A673 (cell line): Measurements from ENCODE around the gene ARL14. TPM values are rescaled to one million over a fixed set of nuclear protein-coding genes. Genes with fewer than 3 reads are reported as not detected.

Source experiments
- BruUV-seq: library from RNA; stranded (reverse); fragments of 400-500 nt; replicated peaks from 2 replicates; lab custom pipeline; 2021; lab: Mats Ljungman, UMichigan
- CTCF ChIA-PET: fragments of 300-600 bp; sonication (Branson Sonifier 250); formaldehyde crosslinking; loops from one replicate; lab custom pipeline; 2022; ENCODE audit warnings: antibody characterized with exemption; lab: Charles Lee
- POLR2A ChIA-PET: fragments of 300-600 bp; sonication (Branson Sonifier 250); formaldehyde crosslinking; loops from one replicate; lab custom pipeline; 2022; ENCODE audit warnings: antibody characterized with exemption; ENCODE audit not compliant: low non-redundant PET; lab: Charles Lee
- DNase-seq: peaks from one replicate; pipeline ENCODE4 v3.0.0-alpha.2; 2015; ENCODE audit warnings: low spot score
- H3K27ac ChIP-seq: fragments of 200-600 bp; sonication (generic); 2 replicates; pipeline ENCODE4 v1.5.1; 2016; ENCODE audit warnings: mixed run types, low read depth, mild to moderate bottlenecking, mixed read lengths, antibody characterized with exemption, low read length; ENCODE audit not compliant: poor library complexity, severe bottlenecking
- H3K27me3 ChIP-seq: fragments of 200-600 bp; sonication (generic); replicated peaks from 2 replicates; pipeline ENCODE4 v1.6.1; 2017; ENCODE audit warnings: mixed run types, low read depth, mild to moderate bottlenecking, mixed read lengths, antibody characterized with exemption, low read length; ENCODE audit not compliant: insufficient read depth, poor library complexity
- H3K36me3 ChIP-seq: fragments of 200-600 bp; sonication (generic); 2 replicates; pipeline ENCODE4 v1.6.1; 2016; ENCODE audit warnings: mixed run types, mild to moderate bottlenecking, mixed read lengths, antibody characterized with exemption, low read length; ENCODE audit not compliant: insufficient read depth, poor library complexity, severe bottlenecking
- H3K4me1 ChIP-seq: fragments of 200-600 bp; sonication (generic); 2 replicates; pipeline ENCODE4 v1.6.1; 2017; ENCODE audit warnings: mixed run types, mild to moderate bottlenecking, mixed read lengths, antibody characterized with exemption, low read length; ENCODE audit not compliant: insufficient read depth, poor library complexity, severe bottlenecking
- H3K4me3 ChIP-seq: fragments of 200-600 bp; sonication (generic); 2 replicates; pipeline ENCODE4 v1.5.1; 2016; ENCODE audit warnings: low read depth, mixed run types, mild to moderate bottlenecking, mixed read lengths, low read length; ENCODE audit not compliant: poor library complexity, severe bottlenecking
- H3K9me3 ChIP-seq: fragments of 200-600 bp; sonication (generic); 2 replicates; pipeline ENCODE4 v1.6.1; 2016; ENCODE audit warnings: mixed run types, low read depth, mild to moderate bottlenecking, mixed read lengths, antibody characterized with exemption, low read length; ENCODE audit not compliant: poor library complexity, severe bottlenecking
- EZH2 ChIP-seq: fragments of 200-600 bp; sonication (generic); IDR thresholded peaks from 2 replicates; pipeline ENCODE4 v1.6.1; 2017; ENCODE audit warnings: borderline replicate concordance, low read depth, mild to moderate bottlenecking, mixed read lengths, antibody characterized with exemption, low read length; ENCODE audit not compliant: poor library complexity, severe bottlenecking
- intact Hi-C: fragments of 100-400 bp; cut with micrococcal nuclease; formaldehyde crosslinking; loops from one replicate; pipeline ENCODE4 v1.10.0; 2022; ENCODE audit not compliant: unreplicated experiment
- total RNA-seq: library from RNA; stranded (reverse); gene quantifications from 2 replicates; pipeline ENCODE4 v1.2.3, GENCODE V29; 2021
- TF ChIP-seq, protein P1 (sequence below): fragments of 300-800, 200-600 bp; sonication (generic); conservative IDR thresholded peaks from 2 replicates; pipeline ENCODE4 v1.5.1; 2017; ENCODE audit warnings: low read depth, mild to moderate bottlenecking, antibody characterized with exemption, low read length, moderate library complexity, mixed read lengths

The ARL14 gene
- total RNA-seq, 1 experiment from 2014 or later = not detected

DNA sequence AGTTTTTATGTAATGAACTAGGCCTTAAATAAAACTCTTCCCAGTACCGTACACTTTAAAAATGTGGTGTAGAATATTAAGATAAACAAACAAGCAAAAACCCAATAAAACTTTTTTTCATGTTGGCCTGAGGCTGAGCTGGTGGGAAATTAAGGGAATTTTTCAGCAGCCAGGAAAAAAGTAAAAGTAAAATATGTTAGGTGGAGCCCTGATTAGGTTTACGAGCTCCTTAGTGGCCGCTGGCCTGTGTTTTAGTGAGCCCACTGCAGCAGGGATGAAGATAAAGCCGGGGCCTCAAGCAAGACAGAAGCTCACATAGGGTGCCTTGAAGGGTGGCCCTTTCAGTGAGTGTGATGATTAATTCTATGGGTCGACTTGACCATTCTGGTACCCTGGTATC is 16.1 kb upstream of the ARL14 start:
- intact Hi-C loops = no loop called here
- DNase-seq = no peak
- BruUV-seq = no TSS peak
- Histone ChIP-seq H3K9me3 (no peaks in the 10 kb centered on the region), H3K27ac (no peak overlapping the region), H3K27me3 (no peaks in the 10 kb centered on the region), H3K36me3 (no peaks in the 10 kb centered on the region), H3K4me1 (no peaks in the 10 kb centered on the region), H3K4me3 (no peak overlapping the region)
- CTCF ChIA-PET = no interaction called here
- POLR2A ChIA-PET = no interaction called here
- TF ChIP-seq, protein P1, sequence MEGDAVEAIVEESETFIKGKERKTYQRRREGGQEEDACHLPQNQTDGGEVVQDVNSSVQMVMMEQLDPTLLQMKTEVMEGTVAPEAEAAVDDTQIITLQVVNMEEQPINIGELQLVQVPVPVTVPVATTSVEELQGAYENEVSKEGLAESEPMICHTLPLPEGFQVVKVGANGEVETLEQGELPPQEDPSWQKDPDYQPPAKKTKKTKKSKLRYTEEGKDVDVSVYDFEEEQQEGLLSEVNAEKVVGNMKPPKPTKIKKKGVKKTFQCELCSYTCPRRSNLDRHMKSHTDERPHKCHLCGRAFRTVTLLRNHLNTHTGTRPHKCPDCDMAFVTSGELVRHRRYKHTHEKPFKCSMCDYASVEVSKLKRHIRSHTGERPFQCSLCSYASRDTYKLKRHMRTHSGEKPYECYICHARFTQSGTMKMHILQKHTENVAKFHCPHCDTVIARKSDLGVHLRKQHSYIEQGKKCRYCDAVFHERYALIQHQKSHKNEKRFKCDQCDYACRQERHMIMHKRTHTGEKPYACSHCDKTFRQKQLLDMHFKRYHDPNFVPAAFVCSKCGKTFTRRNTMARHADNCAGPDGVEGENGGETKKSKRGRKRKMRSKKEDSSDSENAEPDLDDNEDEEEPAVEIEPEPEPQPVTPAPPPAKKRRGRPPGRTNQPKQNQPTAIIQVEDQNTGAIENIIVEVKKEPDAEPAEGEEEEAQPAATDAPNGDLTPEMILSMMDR = no peak
- no peak for TF ChIP-seq EZH2

DNA sequence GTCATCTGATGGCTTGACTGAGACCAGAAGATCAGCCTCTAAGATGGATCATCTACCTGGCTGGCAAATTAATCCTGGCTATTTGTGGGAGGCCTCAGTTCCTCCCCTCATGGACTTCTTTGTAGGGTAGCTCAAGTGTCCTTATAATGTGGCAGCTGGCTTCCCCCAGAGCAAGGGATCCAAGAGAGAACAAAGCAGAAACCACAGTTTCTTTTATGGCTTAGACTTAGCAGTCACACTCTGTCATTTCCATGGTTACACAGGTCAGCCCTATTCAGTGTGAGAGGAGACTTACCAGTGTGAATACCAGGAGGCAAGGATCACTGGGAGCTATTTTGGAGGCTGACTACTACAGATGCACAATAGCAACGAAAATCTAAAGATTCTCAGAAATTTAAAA is 15.3 kb upstream of the ARL14 start:
- H3K27me3 ChIP-seq = no peaks in the 10 kb centered on the region
- H3K4me1 ChIP-seq = no peaks in the 10 kb centered on the region
- intact Hi-C loops = no loop called here
- DNase-seq = no peak
- no TSS peak for BruUV-seq
- no peaks in the 10 kb centered on the region for H3K9me3 ChIP-seq
- no peak for TF ChIP-seq EZH2
- TF ChIP-seq, protein P1 = no peak
- CTCF ChIA-PET = no interaction called here
- POLR2A ChIA-PET = no interaction called here
- no peaks in the 10 kb centered on the region for H3K36me3 ChIP-seq
- H3K4me3 ChIP-seq = no peak overlapping the region
- no peak overlapping the region for H3K27ac ChIP-seq

DNA sequence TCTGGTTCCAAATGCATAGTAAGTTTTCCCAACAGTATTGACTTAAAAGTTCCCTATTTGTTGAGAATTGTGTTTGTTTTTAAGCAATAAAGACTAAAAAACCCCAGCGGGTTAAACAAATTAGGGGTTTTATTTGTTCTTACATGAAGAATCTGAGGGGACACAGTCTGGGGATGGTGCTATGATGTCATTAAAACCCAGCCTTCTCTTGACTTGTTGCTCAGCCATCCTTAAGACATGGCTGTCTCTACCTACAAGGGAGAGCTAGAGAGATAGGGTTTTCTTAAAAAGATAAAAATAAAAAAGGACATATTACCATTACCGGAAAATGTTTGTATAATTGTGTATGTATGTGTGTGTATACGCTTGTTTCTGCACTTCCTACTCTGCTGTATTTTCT is 11.7 kb upstream of the ARL14 start:
- Histone ChIP-seq H3K4me1 (no peaks in the 10 kb centered on the region), H3K27me3 (no peaks in the 10 kb centered on the region), H3K27ac (no peak overlapping the region), H3K36me3 (no peaks in the 10 kb centered on the region), H3K9me3 (no peaks in the 10 kb centered on the region), H3K4me3 (no peak overlapping the region)
- DNase-seq = no peak
- no TSS peak for BruUV-seq
- intact Hi-C loops = no loop called here
- ChIA-PET POLR2A (no interaction called here), CTCF (no interaction called here)
- TF ChIP-seq EZH2 = no peak
- TF ChIP-seq, protein P1 = no peak
